GM19372 (cell line): ENCODE data around the gene RNF40.

Experiments
- ATAC-seq: cut with Tn5 transposase; IDR thresholded peaks from one replicate; pipeline ENCODE4 v1.9.1; 2021; ENCODE audit warnings: mild to moderate bottlenecking, low read depth, moderate library complexity; ENCODE audit not compliant: unreplicated experiment

The RNF40 gene

GRCh38 chr16:30761427-30761927 is 645 bp upstream of the RNF40 start:
- ATAC-seq: peak; percentile 25

- no peak for ATAC-seq
These were observed 1.0 kb downstream of the RNF40 start for GRCh38 chr16:30762991-30763725.

DNA sequence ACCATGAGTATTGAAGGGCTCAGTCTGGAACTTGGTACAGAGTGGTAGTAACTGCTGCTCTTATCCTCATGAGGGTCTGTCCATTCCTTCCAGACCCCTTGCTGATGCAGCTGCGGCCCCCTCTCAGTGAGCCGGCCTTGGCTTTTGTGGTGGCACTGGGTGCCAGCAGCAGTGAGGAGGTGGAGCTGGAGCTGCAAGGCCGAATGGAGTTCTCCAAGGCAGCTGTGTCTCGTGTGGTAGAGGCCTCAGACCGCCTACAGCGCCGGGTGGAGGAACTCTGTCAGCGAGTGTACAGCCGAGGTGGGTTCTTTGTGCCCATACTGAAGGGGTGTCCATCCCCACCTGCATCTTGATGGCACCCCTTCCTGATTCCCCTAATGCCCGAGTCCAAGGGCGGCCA is 2.0 kb downstream of the RNF40 start:
- no peak for ATAC-seq

- no peak for ATAC-seq
These were observed 2.8 kb downstream of the RNF40 start for GRCh38 chr16:30764816-30765465.

- ATAC-seq: no peak
These were observed 4.2 kb downstream of the RNF40 start for GRCh38 chr16:30766206-30766932.

DNA sequence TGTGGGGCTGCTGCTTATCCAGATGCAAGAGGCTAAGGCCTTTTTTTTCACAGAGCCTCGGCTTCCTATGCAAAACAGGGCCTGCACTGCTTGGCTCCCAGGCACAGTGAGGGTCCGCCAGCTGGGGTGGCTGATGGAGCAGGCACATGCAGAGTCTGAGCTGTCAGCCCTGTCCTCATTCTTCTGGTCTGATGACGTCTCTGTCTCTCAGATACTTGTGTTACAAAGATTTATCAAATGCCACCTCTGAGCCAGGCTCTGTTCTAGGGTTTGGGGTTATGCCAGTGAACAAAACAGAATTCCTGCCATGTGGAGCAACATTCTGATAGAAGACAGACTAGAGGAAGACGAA is 4.8 kb downstream of the RNF40 start:
- no peak for ATAC-seq

- no peak for ATAC-seq
These were observed 5.8 kb downstream of the RNF40 start for GRCh38 chr16:30767767-30768465.

GRCh38 chr16:30768583-30769181 is 6.6 kb downstream of the RNF40 start:
- ATAC-seq: no peak

DNA sequence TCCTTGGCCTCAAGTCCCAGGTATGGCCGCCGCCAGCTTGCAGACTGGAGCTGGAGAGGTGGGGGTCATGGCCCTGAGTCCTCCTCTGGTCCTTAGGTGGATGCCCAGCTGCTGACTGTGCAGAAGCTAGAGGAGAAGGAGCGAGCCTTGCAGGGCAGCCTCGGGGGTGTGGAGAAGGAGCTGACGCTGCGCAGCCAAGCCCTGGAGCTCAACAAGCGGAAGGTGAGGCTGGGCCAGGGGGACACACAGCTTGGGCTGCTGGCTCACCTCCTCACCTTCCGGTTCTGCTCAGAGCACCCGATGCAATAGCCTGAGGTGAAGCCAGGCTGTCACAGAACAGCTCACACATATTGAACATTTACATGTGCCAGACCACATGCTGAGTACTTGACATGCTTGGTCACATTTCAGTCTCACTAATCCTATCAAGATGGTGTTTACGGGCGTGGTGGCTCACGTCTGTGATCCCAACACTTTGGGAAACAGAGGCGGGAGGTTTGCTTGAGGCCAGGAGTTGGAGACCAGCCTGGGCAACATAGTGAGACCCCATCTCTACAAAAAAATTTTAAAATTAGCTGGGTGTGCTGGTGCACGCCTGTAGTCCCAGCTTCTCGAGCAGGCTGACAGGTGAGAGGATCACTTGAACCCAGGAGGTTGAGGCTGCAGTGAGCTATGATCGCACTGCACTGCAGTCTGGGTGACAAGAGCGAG is 7.4 kb downstream of the RNF40 start:
- ATAC-seq: no peak

DNA sequence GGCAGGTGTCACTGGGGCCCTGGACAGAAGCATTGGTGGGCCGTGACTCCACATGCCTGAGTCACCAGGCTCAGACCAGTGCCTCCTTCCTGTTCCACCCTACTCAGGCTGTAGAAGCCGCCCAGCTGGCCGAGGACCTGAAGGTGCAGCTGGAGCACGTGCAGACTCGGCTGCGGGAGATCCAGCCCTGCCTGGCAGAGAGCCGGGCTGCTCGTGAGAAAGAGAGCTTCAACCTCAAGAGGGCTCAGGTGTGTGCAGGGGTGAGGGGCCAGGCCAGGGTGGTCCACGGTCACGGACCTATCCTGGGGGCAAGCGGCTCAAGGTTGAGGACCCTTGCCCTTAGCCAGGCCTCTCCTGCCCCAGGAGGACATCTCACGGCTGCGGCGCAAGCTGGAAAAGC is 9.6 kb downstream of the RNF40 start:
- ATAC-seq: no peak

DNA sequence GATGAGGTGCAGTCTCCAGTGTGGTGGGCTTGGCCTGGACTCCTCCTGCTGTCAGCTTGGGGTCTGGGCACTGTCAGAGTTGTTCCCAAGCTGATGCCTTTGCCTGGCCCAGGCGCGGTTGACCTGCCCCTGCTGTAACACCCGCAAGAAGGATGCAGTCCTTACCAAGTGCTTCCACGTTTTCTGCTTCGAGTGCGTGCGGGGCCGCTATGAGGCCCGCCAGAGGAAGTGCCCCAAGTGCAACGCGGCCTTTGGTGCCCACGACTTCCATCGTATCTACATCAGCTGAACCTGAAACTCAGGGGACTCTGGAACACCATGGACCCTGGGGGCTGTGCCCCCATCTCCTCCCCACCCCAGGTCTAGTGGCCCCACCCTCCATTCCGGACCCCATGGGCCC is 11.7 kb downstream of the RNF40 start:
- no peak for ATAC-seq

GRCh38 chr16:30774367-30775130 is 12.4 kb downstream of the RNF40 start:
- no peak for ATAC-seq

DNA sequence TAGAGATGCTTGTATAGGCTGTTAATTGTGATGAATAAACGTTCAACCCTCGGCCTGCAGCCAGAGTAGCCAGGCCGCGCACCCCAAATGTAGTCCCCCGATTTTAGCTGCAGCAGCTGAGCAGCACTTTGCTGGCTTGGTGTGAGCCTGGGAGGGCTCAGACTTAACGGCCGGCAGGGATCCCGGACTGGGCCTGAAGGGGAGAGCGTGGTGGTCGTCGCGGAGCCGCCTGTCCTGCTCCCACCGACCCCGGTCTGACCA is 12.9 kb downstream of the RNF40 start:
- ATAC-seq: no peak

DNA sequence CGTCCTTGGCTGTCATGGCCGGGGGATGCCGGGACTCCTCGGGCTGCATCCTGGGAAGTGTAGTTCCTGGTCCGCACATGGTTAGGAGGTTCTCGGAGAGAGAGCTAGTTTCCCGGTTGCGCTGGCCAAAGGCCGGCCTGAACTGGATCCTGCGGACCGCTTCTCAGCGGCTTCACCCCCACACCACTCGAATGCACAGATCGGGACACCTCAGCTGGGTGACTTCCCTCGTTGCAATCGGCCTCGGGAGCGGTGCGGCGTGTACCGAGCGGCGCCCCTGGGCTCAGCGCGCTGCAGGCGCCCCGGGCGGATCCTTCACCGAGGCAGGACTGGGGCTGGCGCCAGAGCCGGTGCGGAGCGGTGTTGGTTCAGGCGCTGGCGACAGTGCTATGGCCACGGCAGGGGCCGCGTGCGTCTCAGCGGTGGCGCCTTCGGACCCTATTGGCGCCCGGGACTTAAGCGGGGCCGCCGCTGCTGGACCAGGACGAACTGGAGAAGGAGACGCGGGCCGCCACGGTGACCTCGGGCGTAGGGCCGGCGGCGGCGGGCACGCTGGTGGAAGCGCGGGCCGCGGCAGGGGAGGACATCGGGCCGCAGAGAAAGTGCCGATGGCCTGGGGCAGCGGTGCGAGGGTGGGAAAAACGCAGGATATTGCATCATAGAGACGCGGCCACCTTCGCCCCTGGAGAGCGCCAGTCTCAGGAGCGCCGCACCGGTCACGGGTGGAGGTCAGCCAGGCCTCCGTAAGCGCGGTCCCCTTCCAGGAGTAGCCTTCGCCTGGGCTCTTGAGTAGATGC is 13.5 kb downstream of the RNF40 start:
- peak; percentile 69 for ATAC-seq

DNA sequence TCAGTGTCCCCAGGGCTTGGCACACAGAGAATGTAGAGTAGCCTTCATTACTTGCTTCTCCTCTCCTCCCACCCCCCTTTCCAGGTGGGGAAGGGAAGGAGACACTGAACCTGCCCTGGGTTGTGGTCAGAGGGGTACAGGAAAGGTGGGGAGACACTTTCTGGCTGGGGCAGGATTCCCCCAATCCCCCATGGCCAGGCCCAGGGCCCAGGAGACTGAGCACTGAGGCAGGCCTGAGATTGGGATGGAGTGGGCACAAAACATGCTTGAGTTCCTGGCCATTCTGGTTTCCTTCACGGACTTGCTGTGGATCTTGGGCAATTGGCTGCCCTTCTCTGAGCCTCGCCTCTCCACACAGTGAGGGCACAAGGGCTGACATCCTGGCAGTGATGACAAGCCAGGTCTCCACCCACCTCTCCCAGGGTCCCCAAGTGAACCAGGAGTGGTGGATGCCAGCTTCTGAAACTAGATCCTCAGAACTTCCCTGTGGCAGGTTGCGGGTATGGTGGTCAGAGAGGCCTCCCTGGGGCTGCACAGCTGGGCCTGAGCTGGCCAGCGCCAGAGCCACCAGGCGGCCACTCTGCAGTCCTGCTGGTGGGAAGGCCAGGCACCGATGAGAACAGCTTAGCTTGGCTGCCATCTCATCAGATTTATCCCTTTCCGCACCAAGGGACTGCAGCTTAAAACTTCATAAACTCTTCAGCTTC is 15.6 kb downstream of the RNF40 start:
- ATAC-seq: no peak

- no peak for ATAC-seq
These were observed 16.6 kb downstream of the RNF40 start for GRCh38 chr16:30778549-30779244.

DNA sequence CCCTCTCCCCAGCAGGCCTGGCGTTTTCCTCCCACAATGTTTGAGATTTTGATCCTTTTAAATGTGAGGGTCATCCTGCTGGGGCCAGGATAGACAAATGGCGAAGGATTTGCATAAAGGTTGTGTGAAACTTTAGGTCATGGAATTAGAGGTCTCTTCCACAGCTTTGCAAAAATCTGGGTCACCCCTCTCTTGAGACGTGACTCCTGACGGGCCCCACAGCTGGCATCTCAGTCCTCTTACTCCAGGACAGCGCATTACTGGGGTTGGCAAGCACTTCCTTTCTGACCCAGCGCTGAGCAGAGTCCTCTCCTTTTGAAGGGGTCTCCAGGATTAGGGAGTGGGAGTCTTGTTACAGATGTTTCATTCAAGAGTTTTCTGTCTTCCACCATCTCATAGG is 17.5 kb downstream of the RNF40 start:
- no peak for ATAC-seq
